Activated CD4-positive, alpha-beta T cell treated with anti-CD3 and anti-CD28 coated beads, Interleukin-2, amount 50 U/mL, for 1 hour (primary cell): Measurements from ENCODE around the gene LAIR1.
A peak's percentile ranks its signal among the peaks of the same experiment; 100 is the strongest.
"Not testable (repeated sequence)": the region's sequence is repeated elsewhere in the genome, so short reads cannot be mapped to it uniquely, and the experiment has no call there.

Experiments
- DNase-seq: peaks from one replicate; pipeline ENCODE4 v3.0.0-alpha.2; 2020

The LAIR1 gene

DNA sequence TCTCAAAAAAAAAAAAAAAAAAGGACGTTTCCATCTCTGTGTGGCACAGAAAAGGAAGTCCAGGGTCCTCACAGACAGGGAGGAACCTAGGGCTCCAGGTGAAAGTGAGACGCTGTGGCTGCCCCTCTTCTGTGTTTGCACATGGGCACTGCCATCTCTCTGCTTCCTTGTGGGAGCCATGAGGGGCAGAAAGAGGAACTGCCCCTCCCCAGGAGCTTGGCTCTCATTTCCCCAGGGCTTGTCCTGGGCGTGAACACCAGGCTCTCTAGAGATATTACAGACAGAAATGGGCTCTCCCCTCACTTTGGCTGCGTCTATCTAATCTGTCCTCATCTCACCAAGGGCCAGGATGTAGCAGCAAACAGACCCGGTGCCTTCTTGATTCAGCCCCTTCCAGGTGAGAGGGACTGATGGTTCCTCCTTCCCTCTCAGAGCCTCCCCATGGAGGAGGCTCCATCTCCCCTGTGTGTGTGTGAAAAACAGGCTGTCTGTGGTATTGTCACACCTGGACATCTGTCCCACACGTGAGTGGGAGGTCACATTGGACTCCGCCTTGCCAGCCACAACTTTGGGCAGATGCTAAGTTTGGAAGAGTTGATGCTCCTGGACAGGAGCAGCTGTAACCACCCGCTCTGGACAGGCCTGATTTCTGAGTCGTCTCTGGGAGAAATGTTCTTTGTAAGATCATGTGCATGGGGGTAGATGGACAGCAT is 24.9 kb downstream of the LAIR1 start:
- DNase-seq: no peak

- DNase-seq: no peak
Measured at GRCh38 chr19:54338521-54338920, 26.2 kb downstream of the LAIR1 start.

GRCh38 chr19:54337858-54338230 is 26.9 kb downstream of the LAIR1 start:
- no peak for DNase-seq

GRCh38 chr19:54336893-54337857 is 27.6 kb downstream of the LAIR1 start:
- DNase-seq: no peak

DNA sequence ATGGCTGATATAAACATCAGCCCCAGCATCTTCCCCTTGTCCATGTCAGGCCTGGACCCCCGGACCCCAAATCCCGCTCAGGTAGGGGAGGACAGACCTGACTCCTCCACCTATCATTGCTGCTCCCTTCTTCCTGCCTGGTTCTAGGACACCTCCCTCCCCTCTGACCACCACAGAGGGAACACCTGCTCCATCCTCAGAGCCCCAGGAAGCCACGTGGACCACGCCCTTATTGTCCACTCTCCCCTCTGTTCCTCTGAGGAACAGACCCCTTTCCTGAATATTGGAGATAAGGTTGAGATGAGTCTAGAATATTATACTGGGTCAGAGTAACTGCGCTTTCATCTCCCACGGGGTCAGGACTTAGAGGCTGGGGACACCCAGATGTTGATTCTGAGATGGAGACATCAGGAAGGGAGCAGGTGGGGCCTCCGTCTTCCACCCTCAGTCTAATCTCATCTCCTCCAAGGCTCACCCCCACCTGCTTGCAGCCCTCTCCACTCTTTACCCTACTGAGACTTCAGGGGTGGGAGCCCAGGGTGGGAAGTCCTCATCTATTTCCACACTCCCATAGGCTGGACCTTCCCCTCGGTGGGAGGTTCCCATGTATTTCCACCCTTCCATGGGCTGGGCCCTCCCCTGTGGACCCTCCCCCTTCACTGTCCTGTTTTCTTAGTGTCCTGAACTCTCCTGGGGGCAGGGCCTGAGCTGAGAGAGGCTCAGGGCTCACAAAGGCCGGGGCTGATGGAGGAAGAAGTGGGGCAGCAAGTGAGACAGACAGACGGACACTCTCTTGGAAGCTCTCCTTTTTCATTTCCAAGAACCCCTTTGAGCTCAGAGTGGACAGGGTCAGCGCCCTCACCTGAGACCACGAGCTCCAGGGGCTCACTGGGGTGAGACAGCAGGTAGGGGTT is 28.5 kb downstream of the LAIR1 start:
- DNase-seq: no peak

DNA sequence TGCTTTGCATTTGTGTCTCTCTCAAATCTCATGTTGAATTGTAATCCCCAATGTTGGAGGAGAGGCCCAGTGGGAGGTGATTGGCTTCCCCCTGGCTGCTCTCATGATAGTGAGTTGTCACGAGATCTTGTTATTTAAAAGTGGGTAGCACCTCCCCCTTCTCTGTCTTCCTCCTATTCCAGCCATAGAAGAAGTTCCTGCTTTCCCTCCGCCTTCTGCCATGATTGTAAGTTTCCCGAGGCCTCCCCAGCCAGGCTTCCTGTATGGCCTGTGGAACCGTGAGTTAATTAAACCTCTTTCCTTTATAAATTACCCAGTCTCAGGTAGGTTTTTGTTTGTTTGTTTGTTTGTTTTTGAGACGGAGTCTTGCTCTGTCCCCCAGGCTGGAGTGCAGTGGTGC is 29.6 kb downstream of the LAIR1 start:
- DNase-seq: no peak

GRCh38 chr19:54333586-54334298 is 31.0 kb downstream of the LAIR1 start:
- DNase-seq: no peak

- DNase-seq: no peak
Measured at GRCh38 chr19:54332149-54332548, 32.6 kb downstream of the LAIR1 start.

DNA sequence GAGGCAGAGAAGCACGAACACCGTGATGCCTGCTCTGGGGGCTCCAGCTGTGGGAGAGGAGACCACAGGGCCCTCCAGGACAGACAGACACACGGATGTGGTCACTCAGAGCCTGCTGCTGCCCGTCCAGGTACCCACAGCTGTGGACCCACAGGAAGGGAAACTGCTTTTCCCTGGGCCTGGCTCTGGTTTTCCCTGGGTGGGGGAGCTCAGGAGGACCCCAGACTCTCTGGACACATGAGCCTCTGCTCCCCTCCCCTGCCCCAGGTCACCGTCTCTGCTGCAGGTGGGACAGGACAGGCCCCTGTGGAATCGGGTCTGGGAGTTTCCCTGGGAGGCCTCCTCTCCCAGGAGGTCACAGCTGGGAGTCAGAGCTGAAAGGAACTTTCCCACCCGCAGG is 33.1 kb downstream of the LAIR1 start:
- DNase-seq: no peak

DNA sequence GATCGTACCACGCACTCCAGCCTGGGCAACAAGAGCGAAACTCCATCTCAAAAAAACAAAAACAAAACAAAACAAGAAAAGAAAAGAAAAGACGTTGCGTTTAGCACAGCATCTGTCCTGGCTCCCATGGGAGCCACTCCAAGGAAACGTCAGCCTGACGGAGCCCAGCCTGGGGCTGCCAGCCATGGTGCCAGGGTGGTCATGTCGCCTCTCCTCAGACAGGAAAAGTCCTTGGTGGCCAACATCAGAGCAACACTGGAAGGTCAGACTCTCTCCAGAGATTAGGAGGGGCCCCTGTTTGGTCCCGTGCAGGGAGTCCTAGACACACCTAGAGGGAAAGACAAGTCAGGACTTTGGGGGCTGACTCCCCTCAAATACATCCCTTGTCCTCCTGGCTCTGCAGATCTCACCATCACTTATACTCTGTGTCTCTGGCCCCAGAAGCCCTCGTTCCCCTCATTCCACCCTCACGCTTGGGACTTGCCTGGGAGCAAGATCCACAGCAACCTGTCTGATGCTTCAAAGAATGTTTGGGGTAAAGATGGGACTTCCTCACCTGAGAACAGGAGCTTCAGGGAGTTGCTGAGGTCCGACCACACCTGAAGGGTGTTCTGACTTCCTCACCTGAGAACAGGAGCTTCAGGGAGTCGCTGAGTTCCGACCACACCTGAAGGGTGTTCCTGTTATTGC is 35.1 kb downstream of the LAIR1 start:
- DNase-seq: no peak

DNA sequence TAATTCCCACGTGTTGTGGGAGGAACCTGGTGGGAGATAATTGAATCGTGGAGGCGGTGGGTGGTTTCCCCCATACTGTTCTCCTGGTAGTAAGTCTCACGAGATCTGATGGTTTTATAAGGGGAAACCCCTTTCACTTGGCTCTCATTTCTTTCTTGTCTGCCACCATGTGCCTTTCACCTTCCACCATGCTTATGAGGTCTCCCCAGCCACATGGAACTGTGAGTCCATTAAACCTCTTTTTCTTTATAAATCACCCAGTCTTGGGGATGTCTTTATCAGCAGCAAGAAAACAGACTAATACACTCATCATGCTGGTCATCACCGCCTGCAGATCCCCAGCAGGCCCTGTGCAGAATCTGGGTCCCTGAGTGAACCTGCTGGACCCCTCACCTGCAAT is 36.0 kb downstream of the LAIR1 start:
- DNase-seq: not testable (repeated sequence)

- no peak for DNase-seq
Measured at GRCh38 chr19:54325631-54326030, 39.1 kb downstream of the LAIR1 start.

DNA sequence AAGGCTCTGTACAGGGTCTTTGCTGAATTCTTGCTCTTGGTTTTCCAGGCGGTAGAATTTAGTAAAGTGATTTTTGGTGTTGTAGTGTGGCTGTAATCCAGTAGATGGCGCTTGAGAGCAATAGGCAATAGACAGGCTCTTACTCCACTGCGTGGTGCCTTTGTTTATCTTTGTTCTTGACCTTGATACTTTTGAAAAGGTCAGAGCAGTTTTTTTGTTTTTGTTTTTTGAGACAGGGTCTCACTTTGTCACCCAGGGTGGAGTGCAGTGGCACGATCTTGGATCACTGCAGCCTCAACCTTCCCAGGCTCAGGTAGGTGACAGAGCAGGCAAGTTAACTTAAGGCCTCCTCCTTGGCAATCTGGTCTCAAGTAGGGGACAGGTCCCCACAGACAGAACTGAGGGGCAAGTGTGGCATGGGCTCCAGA is 39.5 kb downstream of the LAIR1 start:
- DNase-seq: peak; percentile 43

DNA sequence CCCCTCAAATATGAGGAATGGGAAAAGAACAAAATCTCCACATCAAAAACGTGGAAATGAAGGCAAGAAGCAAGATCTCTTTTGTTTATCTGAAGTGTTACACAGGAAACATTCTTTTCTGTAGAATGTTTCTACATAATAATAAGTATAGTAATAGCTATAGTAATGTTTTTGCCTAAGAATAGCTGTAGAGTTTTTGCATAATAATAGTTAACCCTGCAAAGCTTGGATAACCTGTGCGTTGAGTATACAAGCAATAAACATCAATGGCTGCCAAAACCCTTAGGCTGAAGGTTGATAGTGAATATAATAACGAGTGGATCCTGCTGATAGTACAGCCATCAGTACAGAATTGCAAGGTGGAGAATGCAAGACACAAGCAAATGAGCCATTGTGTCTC is 40.7 kb downstream of the LAIR1 start:
- no peak for DNase-seq

DNA sequence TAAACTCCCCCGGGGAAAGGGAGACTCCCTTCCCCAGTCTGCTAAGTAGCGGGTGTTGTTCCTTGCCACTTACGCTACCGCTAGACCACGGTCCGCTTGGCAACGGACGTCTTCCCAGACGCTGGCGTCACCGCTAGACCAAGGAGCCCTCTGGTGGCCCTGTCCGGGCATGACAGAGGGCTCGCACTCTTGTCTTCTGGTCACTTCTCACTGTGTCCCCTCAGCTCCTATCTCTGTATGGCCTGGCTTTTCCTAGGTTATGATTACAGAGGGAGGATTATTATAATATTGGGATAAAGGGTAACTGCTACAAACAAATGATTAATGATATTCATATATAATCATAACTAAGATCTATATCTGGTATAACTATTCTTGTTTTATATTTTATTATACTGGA is 41.8 kb downstream of the LAIR1 start:
- not testable (repeated sequence) for DNase-seq

DNA sequence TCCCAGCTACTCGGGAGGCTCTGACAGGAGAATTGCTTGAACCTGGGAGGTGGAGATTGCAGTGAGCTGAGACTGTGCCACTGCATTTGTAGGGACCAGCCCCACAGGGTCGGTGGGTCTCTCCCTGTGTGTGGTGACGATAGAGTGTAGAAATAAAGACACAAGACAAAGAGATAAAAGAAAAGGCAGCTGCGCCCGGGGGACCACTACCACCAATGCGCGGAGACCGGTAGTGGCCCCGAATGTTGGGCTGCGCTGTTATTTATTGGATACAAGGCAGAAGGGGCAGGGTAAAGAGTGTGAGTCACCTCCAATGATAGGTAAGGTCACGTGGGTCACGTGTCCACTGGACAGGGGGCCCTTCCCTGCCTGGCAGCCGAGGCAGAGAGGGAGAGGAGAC is 42.4 kb downstream of the LAIR1 start:
- DNase-seq: not testable (repeated sequence)

DNA sequence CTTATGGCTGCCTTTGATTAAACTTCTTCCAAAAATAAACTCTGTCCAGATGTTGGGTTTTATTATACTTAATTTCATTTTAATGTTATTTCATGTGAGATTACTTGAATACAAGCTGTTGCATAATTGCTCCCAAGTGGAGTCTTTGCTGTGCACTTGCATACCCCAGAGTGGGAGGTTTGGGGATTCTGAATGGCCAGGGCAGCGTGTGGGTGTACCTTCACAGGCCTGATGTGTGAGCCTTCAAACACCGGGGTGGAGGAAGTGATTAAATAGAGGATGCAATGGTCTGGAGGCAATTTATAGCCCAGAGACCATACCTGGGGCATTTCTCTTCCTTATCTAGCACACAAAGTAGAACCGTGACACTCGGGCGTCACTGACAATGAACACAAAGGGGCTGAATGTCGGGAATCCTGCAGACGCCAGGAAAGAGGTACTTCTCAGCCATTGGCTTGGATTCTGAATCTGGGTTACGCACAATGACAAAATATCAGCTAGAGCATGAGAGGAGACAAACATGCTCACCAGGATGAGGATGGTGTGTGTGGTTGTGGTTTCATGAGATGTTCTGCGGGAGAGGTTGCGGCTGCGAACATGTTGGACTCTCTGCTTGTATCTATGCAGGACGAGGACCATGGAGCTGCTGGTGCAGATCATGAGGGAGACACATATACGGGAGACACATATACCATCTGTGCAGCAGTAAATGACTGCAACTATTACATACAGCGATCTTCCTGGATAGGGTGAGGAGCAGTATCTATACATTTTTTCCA is 44.6 kb downstream of the LAIR1 start:
- no peak for DNase-seq

DNA sequence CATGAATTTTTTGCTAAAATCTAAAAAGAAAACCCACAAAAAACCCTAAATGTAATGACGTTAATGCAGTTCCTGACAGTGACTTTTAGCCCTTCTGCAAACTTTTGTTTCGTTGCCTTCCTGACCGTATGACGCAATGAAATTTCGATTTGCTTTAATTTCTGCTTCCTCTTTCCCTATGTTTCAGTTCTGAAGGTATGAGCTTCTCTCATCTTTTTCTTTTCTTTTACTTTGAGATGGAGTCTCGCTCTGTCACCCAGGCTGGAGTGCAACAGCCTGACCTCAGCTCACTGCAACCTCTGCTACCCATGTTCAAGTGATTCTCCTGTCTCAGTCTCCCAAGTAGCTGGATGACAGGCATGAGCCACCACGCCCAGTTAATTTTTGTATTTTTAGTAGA is 45.7 kb downstream of the LAIR1 start:
- no peak for DNase-seq

DNA sequence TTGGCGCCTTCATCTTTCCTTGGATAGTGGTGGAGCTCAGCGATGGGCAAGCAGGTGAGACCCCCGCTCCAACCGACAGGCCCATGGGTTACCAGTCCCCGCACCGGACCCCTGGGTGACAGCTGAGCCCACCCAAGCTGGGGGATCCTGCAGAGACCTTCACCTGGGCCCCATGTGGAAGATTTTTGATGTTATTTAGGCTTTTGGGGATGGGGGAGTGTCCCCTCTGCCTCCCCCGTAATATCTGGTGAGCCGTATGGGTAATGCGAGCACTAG is 46.8 kb downstream of the LAIR1 start:
- no peak for DNase-seq

GRCh38 chr19:54317108-54317964 is 47.4 kb downstream of the LAIR1 start:
- no peak for DNase-seq
